ENCODE data around the gene ZFP14.

- TF ChIP-seq CTCF (IDR thresholded peaks at IDR 0.05; ENCODE audit: poor library complexity) (no peak), EZH2 (IDR thresholded peaks at IDR 0.05; ENCODE audit: borderline replicate concordance) (no peak)
Observed at GRCh38 chr19:36371886-36372285, 7.1 kb downstream of the ZFP14 start.
